HEK293 (cell line): Measurements from ENCODE around the gene SCAANT1.

Experiments
- BCL11B ChIP-seq: fragments of 450-650 bp; formaldehyde crosslinking; IDR thresholded peaks from 2 replicates; pipeline ENCODE4 v1.5.1; 2016; ENCODE audit warnings: low read depth, missing biosample characterization, missing genetic modification characterization
- KLF7 ChIP-seq: fragments of 450-650 bp; formaldehyde crosslinking; IDR thresholded peaks from 2 replicates; pipeline ENCODE4 v1.5.1; 2016; ENCODE audit warnings: missing biosample characterization, missing genetic modification characterization, borderline replicate concordance
- KLF8 ChIP-seq: fragments of 450-650 bp; formaldehyde crosslinking; IDR thresholded peaks from 2 replicates; pipeline ENCODE4 v1.5.1; 2016; ENCODE audit warnings: missing biosample characterization, missing genetic modification characterization
- MYNN ChIP-seq: fragments of 450-650 bp; formaldehyde crosslinking; IDR thresholded peaks from 2 replicates; pipeline ENCODE4 v1.5.1; 2016; ENCODE audit warnings: missing biosample characterization, missing genetic modification characterization, borderline replicate concordance
- PRDM1 ChIP-seq: fragments of 450-650 bp; formaldehyde crosslinking; IDR thresholded peaks from 2 replicates; pipeline ENCODE4; 2016; ENCODE audit warnings: missing biosample characterization, missing genetic modification characterization
- RBAK ChIP-seq: fragments of 450-650 bp; formaldehyde crosslinking; IDR thresholded peaks from 2 replicates; pipeline ENCODE4 v1.5.1; 2016; ENCODE audit warnings: missing biosample characterization, missing genetic modification characterization
- YY1 ChIP-seq: fragments of 450-650 bp; formaldehyde crosslinking; IDR thresholded peaks from 2 replicates; pipeline ENCODE4 v1.5.1; 2018; ENCODE audit warnings: missing biosample characterization, missing genetic modification characterization
- ZBTB17 ChIP-seq: fragments of 450-650 bp; formaldehyde crosslinking; IDR thresholded peaks from 2 replicates; pipeline ENCODE4 v1.5.1; 2016; ENCODE audit warnings: missing biosample characterization, missing genetic modification characterization
- ZBTB8A ChIP-seq: fragments of 450-650 bp; formaldehyde crosslinking; IDR thresholded peaks from 2 replicates; pipeline ENCODE4 v1.5.1; 2016; ENCODE audit warnings: missing biosample characterization, missing genetic modification characterization
- ZFHX2 ChIP-seq: fragments of 450-650 bp; formaldehyde crosslinking; conservative IDR thresholded peaks from 2 replicates; pipeline ENCODE4 v1.5.1; 2016; ENCODE audit warnings: missing biosample characterization, missing genetic modification characterization
- ZNF114 ChIP-seq: fragments of 450-650 bp; formaldehyde crosslinking; IDR thresholded peaks from 2 replicates; pipeline ENCODE4 v1.5.0; 2017; ENCODE audit warnings: missing biosample characterization, missing genetic modification characterization
- ZNF121 ChIP-seq: fragments of 450-650 bp; formaldehyde crosslinking; IDR thresholded peaks from 2 replicates; pipeline ENCODE4 v1.5.1; 2016; ENCODE audit warnings: missing biosample characterization, missing genetic modification characterization
- ZNF16 ChIP-seq: fragments of 450-650 bp; formaldehyde crosslinking; IDR thresholded peaks from 2 replicates; pipeline ENCODE4 v1.5.1; 2016; ENCODE audit warnings: low read depth, missing biosample characterization, missing genetic modification characterization
- ZNF175 ChIP-seq: fragments of 450-650 bp; formaldehyde crosslinking; IDR thresholded peaks from 2 replicates; pipeline ENCODE4 v1.5.1; 2016; ENCODE audit warnings: missing biosample characterization, missing genetic modification characterization
- ZNF2 ChIP-seq: fragments of 450-650 bp; formaldehyde crosslinking; IDR thresholded peaks from 2 replicates; pipeline ENCODE4 v1.5.1; 2016; ENCODE audit warnings: missing biosample characterization, missing genetic modification characterization
- ZNF214 ChIP-seq: fragments of 450-650 bp; formaldehyde crosslinking; IDR thresholded peaks from 2 replicates; pipeline ENCODE4 v1.5.1; 2017; ENCODE audit warnings: missing biosample characterization, mild to moderate bottlenecking, missing genetic modification characterization, borderline replicate concordance
- ZNF302 ChIP-seq: fragments of 450-650 bp; formaldehyde crosslinking; IDR thresholded peaks from 2 replicates; pipeline ENCODE4 v1.5.1; 2016; ENCODE audit warnings: missing biosample characterization, missing genetic modification characterization, low read depth
- ZNF324 ChIP-seq: fragments of 450-650 bp; formaldehyde crosslinking; IDR thresholded peaks from 2 replicates; pipeline ENCODE4 v1.5.1; 2016; ENCODE audit warnings: missing biosample characterization, missing genetic modification characterization
- ZNF354C ChIP-seq: fragments of 450-650 bp; formaldehyde crosslinking; IDR thresholded peaks from 2 replicates; pipeline ENCODE4 v1.5.1; 2016; ENCODE audit warnings: missing biosample characterization, missing genetic modification characterization, low read depth, borderline replicate concordance
- ZNF423 ChIP-seq: fragments of 450-650 bp; formaldehyde crosslinking; IDR thresholded peaks from 2 replicates; pipeline ENCODE4 v1.5.1; 2016; ENCODE audit warnings: missing biosample characterization, missing genetic modification characterization
- ZNF555 ChIP-seq: fragments of 450-650 bp; formaldehyde crosslinking; conservative IDR thresholded peaks from 2 replicates; pipeline ENCODE4 v1.5.1; 2017; ENCODE audit warnings: missing biosample characterization, mild to moderate bottlenecking, missing genetic modification characterization, inconsistent platforms
- ZNF600 ChIP-seq: fragments of 450-650 bp; formaldehyde crosslinking; IDR thresholded peaks from 2 replicates; pipeline ENCODE4 v1.5.1; 2016; ENCODE audit warnings: missing biosample characterization, missing genetic modification characterization
- ZNF626 ChIP-seq: fragments of 450-650 bp; sonication (Bioruptor Pico); formaldehyde crosslinking; IDR thresholded peaks from 2 replicates; pipeline ENCODE4 v1.5.1; 2018; ENCODE audit warnings: missing biosample characterization, missing genetic modification characterization, inconsistent platforms
- ZNF629 ChIP-seq: fragments of 450-650 bp; formaldehyde crosslinking; IDR thresholded peaks from 2 replicates; pipeline ENCODE4 v1.5.1; 2017; ENCODE audit warnings: missing biosample characterization, missing genetic modification characterization
- ZNF677 ChIP-seq: fragments of 450-650 bp; IDR thresholded peaks from 2 replicates; pipeline ENCODE4 v1.5.0; 2018; ENCODE audit warnings: missing biosample characterization, mild to moderate bottlenecking, missing genetic modification characterization, moderate library complexity
- TF ChIP-seq, protein P1 (sequence below): fragments of 450-650 bp; formaldehyde crosslinking; IDR thresholded peaks from 2 replicates; pipeline ENCODE4 v1.5.1; 2016; ENCODE audit warnings: missing biosample characterization, missing genetic modification characterization
- TF ChIP-seq, protein P2 (sequence below): fragments of 450-650 bp; formaldehyde crosslinking; IDR thresholded peaks from 2 replicates; pipeline ENCODE4 v1.5.1; 2017; ENCODE audit warnings: missing biosample characterization, missing genetic modification characterization
- TF ChIP-seq, protein P3 (sequence below): fragments of 450-650 bp; formaldehyde crosslinking; IDR thresholded peaks from 2 replicates; pipeline ENCODE4 v1.5.1; 2016; ENCODE audit warnings: missing biosample characterization, missing genetic modification characterization
- TF ChIP-seq, protein P4 (sequence below): fragments of 450-650 bp; formaldehyde crosslinking; IDR thresholded peaks from 2 replicates; pipeline ENCODE4 v1.5.1; 2017; ENCODE audit warnings: missing biosample characterization, missing genetic modification characterization
- TF ChIP-seq, protein P5 (sequence below): fragments of 450-650 bp; formaldehyde crosslinking; IDR thresholded peaks from 2 replicates; pipeline ENCODE4 v1.5.1; 2016; ENCODE audit warnings: missing biosample characterization, missing genetic modification characterization
- TF ChIP-seq, protein P6 (sequence below): sonication (generic); formaldehyde crosslinking; IDR thresholded peaks from 2 replicates; pipeline ENCODE4 v1.8.1; 2022; ENCODE audit warnings: mild to moderate bottlenecking, moderate library complexity, missing genetic modification reagents

The SCAANT1 gene

DNA sequence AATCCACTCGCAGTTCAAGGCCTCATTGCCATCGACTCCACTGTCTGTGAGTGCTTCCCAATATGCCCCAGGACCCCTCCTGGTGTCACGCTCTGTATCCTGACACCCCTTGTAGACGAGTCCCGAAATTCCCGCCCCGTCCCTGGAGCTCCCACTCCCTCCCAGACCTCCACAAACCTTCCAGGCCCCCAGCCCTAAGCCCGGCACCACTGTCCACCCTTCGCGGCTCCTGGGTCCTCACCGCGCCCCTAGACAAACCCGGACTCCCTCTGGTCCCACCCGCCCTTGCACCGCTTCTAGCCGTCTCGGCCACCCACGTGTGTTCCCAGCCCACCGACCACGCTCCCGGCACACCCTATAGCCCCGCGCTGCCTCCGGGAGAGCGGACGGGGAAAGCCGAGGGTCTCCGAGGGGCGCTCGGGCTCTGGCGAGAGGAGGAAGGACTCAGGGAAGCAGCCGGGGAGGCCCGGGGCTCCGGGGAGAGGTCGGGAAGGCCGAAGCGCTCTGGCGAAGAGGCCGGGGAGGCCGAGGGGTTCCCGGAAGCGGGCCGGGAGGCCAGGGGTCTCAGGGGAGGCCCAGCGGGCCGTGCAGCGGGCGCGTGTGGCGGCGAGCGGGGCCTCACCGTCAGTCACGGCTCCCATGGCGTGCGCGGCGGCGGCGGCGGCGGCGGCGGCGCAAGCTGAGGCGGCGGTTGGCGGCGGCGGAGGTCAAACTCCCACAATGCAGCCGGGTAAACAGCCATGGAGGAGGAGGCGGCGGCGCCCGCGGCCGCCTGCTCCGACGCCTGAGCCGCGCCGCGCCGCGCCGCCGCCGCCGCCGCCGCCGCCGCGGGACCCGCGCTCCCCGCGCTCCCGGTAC is 48.8 kb downstream of the SCAANT1 start, which contains the start of the genes ATXN7 and THOC7 (continued):
- TF ChIP-seq, protein P1, sequence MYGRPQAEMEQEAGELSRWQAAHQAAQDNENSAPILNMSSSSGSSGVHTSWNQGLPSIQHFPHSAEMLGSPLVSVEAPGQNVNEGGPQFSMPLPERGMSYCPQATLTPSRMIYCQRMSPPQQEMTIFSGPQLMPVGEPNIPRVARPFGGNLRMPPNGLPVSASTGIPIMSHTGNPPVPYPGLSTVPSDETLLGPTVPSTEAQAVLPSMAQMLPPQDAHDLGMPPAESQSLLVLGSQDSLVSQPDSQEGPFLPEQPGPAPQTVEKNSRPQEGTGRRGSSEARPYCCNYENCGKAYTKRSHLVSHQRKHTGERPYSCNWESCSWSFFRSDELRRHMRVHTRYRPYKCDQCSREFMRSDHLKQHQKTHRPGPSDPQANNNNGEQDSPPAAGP (tag by site-specific recombination): no peak
- no peak for TF ChIP-seq PRDM1 (tag by site-specific recombination)
- no peak for TF ChIP-seq ZNF354C (tag by site-specific recombination)
- no peak for TF ChIP-seq ZNF324
- TF ChIP-seq, protein P2, sequence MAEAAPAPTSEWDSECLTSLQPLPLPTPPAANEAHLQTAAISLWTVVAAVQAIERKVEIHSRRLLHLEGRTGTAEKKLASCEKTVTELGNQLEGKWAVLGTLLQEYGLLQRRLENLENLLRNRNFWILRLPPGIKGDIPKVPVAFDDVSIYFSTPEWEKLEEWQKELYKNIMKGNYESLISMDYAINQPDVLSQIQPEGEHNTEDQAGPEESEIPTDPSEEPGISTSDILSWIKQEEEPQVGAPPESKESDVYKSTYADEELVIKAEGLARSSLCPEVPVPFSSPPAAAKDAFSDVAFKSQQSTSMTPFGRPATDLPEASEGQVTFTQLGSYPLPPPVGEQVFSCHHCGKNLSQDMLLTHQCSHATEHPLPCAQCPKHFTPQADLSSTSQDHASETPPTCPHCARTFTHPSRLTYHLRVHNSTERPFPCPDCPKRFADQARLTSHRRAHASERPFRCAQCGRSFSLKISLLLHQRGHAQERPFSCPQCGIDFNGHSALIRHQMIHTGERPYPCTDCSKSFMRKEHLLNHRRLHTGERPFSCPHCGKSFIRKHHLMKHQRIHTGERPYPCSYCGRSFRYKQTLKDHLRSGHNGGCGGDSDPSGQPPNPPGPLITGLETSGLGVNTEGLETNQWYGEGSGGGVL (tag by site-specific recombination): 0 out of 2 replicates have a peak, but pooled peaks have one; percentile 4
- TF ChIP-seq ZNF677 (tag by site-specific recombination): no peak
- peak; percentile 36 for TF ChIP-seq ZFHX2 (tag by site-specific recombination)
- TF ChIP-seq ZNF629: no peak
- TF ChIP-seq BCL11B (tag by site-specific recombination): no peak
- no peak for TF ChIP-seq ZNF302 (tag by site-specific recombination)
- TF ChIP-seq ZNF175: no peak
- TF ChIP-seq ZNF423 (tag by site-specific recombination): no peak
- no peak for TF ChIP-seq ZBTB8A (tag by site-specific recombination)
- TF ChIP-seq, protein P3, sequence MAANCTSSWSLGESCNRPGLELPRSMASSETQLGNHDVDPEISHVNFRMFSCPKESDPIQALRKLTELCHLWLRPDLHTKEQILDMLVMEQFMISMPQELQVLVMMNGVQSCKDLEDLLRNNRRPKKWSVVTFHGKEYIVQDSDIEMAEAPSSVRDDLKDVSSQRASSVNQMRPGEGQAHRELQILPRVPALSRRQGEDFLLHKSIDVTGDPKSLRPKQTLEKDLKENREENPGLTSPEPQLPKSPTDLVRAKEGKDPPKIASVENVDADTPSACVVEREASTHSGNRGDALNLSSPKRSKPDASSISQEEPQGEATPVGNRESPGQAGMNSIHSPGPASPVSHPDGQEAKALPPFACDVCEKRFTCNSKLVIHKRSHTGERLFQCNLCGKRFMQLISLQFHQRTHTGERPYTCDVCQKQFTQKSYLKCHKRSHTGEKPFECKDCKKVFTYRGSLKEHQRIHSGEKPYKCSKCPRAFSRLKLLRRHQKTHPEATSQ (tag by site-specific recombination): no peak
- TF ChIP-seq ZNF121 (tag by site-specific recombination): no peak
- TF ChIP-seq KLF7 (tag by site-specific recombination): no peak
- no peak for TF ChIP-seq YY1 (tag by site-specific recombination)
- TF ChIP-seq ZNF114 (tag by site-specific recombination): no peak
- TF ChIP-seq ZNF16 (tag by site-specific recombination): no peak
- TF ChIP-seq KLF8: no peak
- TF ChIP-seq RBAK (tag by site-specific recombination): no peak
- TF ChIP-seq, protein P4, sequence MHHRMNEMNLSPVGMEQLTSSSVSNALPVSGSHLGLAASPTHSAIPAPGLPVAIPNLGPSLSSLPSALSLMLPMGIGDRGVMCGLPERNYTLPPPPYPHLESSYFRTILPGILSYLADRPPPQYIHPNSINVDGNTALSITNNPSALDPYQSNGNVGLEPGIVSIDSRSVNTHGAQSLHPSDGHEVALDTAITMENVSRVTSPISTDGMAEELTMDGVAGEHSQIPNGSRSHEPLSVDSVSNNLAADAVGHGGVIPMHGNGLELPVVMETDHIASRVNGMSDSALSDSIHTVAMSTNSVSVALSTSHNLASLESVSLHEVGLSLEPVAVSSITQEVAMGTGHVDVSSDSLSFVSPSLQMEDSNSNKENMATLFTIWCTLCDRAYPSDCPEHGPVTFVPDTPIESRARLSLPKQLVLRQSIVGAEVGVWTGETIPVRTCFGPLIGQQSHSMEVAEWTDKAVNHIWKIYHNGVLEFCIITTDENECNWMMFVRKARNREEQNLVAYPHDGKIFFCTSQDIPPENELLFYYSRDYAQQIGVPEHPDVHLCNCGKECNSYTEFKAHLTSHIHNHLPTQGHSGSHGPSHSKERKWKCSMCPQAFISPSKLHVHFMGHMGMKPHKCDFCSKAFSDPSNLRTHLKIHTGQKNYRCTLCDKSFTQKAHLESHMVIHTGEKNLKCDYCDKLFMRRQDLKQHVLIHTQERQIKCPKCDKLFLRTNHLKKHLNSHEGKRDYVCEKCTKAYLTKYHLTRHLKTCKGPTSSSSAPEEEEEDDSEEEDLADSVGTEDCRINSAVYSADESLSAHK (tag by site-specific recombination): no peak
- peak; percentile 74 for TF ChIP-seq ZBTB17 (tag by site-specific recombination)
- no peak for TF ChIP-seq ZNF555 (tag by site-specific recombination)
- TF ChIP-seq, protein P5, sequence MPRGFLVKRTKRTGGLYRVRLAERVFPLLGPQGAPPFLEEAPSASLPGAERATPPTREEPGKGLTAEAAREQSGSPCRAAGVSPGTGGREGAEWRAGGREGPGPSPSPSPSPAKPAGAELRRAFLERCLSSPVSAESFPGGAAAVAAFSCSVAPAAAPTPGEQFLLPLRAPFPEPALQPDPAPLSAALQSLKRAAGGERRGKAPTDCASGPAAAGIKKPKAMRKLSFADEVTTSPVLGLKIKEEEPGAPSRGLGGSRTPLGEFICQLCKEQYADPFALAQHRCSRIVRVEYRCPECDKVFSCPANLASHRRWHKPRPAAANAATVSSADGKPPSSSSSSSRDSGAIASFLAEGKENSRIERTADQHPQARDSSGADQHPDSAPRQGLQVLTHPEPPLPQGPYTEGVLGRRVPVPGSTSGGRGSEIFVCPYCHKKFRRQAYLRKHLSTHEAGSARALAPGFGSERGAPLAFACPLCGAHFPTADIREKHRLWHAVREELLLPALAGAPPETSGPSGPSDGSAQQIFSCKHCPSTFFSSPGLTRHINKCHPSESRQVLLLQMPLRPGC (tag by site-specific recombination): no peak
- peak; percentile 39; the same call in 1 of the 2 replicates for TF ChIP-seq ZNF600 (tag by site-specific recombination)
- no peak for TF ChIP-seq MYNN (tag by site-specific recombination)
- 0 out of 2 replicates have a peak, but pooled peaks have one; percentile 34 for TF ChIP-seq ZNF2 (tag by site-specific recombination)
- TF ChIP-seq ZNF626 (tag by site-specific recombination): no peak
- TF ChIP-seq ZNF214 (tag by site-specific recombination): no peak
- TF ChIP-seq, protein P6, sequence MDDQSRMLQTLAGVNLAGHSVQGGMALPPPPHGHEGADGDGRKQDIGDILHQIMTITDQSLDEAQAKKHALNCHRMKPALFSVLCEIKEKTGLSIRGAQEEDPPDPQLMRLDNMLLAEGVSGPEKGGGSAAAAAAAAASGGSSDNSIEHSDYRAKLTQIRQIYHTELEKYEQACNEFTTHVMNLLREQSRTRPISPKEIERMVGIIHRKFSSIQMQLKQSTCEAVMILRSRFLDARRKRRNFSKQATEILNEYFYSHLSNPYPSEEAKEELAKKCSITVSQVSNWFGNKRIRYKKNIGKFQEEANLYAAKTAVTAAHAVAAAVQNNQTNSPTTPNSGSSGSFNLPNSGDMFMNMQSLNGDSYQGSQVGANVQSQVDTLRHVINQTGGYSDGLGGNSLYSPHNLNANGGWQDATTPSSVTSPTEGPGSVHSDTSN: no peak
